AG09319 (cell line): ENCODE data around the gene IPO9.
"Not testable (repeated sequence)": the region's sequence is repeated elsewhere in the genome, so short reads cannot be mapped to it uniquely, and the experiment has no call there.

ENCODE experiments used
- DNase-seq: peaks from one replicate; pipeline ENCODE4 v3.0.0-alpha.2; 2010; ENCODE audit warnings: low read depth; ENCODE audit errors: extremely low read depth
- CTCF ChIP-seq: IDR thresholded peaks from 2 replicates; pipeline ENCODE4 v1.5.1; 2011; ENCODE audit warnings: low read depth, mild to moderate bottlenecking, inconsistent platforms, low read length, moderate library complexity

The IPO9 gene

GRCh38 chr1:201899683-201900429, 70.9 kb downstream of the IPO9 start:
- DNase-seq, result no peak
- no peak for TF ChIP-seq CTCF

GRCh38 chr1:201900476-201900875, 71.5 kb downstream of the IPO9 start:
- no peak for TF ChIP-seq CTCF
- no peak for DNase-seq

GRCh38 chr1:201901036-201901435, 72.1 kb downstream of the IPO9 start:
- DNase-seq, result not testable (repeated sequence)

GRCh38 chr1:201902198-201902597, 73.2 kb downstream of the IPO9 start:
- no peak for TF ChIP-seq CTCF

GRCh38 chr1:201903135-201903534, 74.2 kb downstream of the IPO9 start:
- TF ChIP-seq CTCF, result no peak
- no peak for DNase-seq

More at GRCh38 chr1:201902198-201902597, 73.2 kb downstream of the IPO9 start:
- no peak for DNase-seq

GRCh38 chr1:201904579-201904978, 75.6 kb downstream of the IPO9 start:
- TF ChIP-seq CTCF, result no peak
- DNase-seq, result peak; percentile 92

- DNase-seq, result no peak
- TF ChIP-seq CTCF, result no peak
Observed at GRCh38 chr1:201905234-201905890, 76.4 kb downstream of the IPO9 start.
